H1 (cell line): ENCODE results near the gene CSE1L.

ENCODE experiments used
- FOSL1 ChIP-seq: IDR thresholded peaks from 2 replicates; pipeline ENCODE4 v1.6.1; 2011; ENCODE audit warnings: mild to moderate bottlenecking, low read depth, low read length, moderate library complexity; ENCODE audit not compliant: insufficient read depth
- MAFK ChIP-seq: IDR thresholded peaks from 2 replicates; pipeline ENCODE4 v1.6.1; 2012; ENCODE audit warnings: low read depth, mild to moderate bottlenecking, improper control_type of control experiment, low read length
- PHF8 ChIP-seq: fragments of 200-600 bp; sonication (generic); conservative IDR thresholded peaks from 2 replicates; pipeline ENCODE4 v1.7.1; 2012; ENCODE audit warnings: low read depth, mild to moderate bottlenecking, inconsistent platforms, low read length, moderate library complexity
- POLR2A ChIP-seq, 2 experiments: IDR thresholded peaks; 1 replicate in 1 of 2; 2 replicates in 1 of 2; pipeline ENCODE4 v1.6.1; 2011; ENCODE audit warnings: low read depth in 2 of 2, low read length in 2 of 2, mild to moderate bottlenecking in 2 of 2; ENCODE audit errors: control extremely low read depth in 1 of 2
- RAD21 ChIP-seq, 2 experiments: IDR thresholded peaks in 1 of 2; conservative IDR thresholded peaks in 1 of 2; 2 replicates each; pipeline ENCODE4 v1.6.1; 2011; ENCODE audit warnings: low read depth in 2 of 2, low read length in 2 of 2, improper control_type of control experiment in 1 of 2, inconsistent platforms in 1 of 2, mild to moderate bottlenecking in 1 of 2, moderate library complexity in 1 of 2
- SIN3A ChIP-seq, 2 experiments: IDR thresholded peaks in 1 of 2; conservative IDR thresholded peaks in 1 of 2; 2 replicates each; pipeline ENCODE4 v1.6.1; 2011 to 2012; ENCODE audit warnings: low read length in 2 of 2, improper control_type of control experiment in 1 of 2, low read depth in 1 of 2, mild to moderate bottlenecking in 1 of 2
- SIX5 ChIP-seq: IDR thresholded peaks from 2 replicates; pipeline ENCODE4 v1.6.1; 2011; ENCODE audit warnings: mild to moderate bottlenecking, low read depth, low read length
- TF ChIP-seq, protein P1 (sequence below), 3 experiments: IDR thresholded peaks; 1 replicate in 2 of 3; 2 replicates in 1 of 3; pipeline versions ENCODE4 v1.5.1 to v1.6.1; 2011; ENCODE audit warnings: low read length in 3 of 3, mild to moderate bottlenecking in 3 of 3, inconsistent platforms in 2 of 3, low read depth in 1 of 3, moderate library complexity in 1 of 3; ENCODE audit not compliant: insufficient read depth in 1 of 3; ENCODE audit errors: control extremely low read depth in 1 of 3

- TF ChIP-seq SIN3A (conservative IDR thresholded peaks at IDR 0.05 in 1 of 2, IDR thresholded peaks at IDR 0.05 in 1 of 2; ENCODE audit: low read depth in 1 of 2, low read length in 2 of 2): no peak
- TF ChIP-seq RAD21 (IDR thresholded peaks at IDR 0.05 in 1 of 2, conservative IDR thresholded peaks at IDR 0.05 in 1 of 2; ENCODE audit: low read depth in 2 of 2, low read length in 2 of 2): no peak
- TF ChIP-seq PHF8: no peak
- no peak for TF ChIP-seq FOSL1
- TF ChIP-seq, protein P1, sequence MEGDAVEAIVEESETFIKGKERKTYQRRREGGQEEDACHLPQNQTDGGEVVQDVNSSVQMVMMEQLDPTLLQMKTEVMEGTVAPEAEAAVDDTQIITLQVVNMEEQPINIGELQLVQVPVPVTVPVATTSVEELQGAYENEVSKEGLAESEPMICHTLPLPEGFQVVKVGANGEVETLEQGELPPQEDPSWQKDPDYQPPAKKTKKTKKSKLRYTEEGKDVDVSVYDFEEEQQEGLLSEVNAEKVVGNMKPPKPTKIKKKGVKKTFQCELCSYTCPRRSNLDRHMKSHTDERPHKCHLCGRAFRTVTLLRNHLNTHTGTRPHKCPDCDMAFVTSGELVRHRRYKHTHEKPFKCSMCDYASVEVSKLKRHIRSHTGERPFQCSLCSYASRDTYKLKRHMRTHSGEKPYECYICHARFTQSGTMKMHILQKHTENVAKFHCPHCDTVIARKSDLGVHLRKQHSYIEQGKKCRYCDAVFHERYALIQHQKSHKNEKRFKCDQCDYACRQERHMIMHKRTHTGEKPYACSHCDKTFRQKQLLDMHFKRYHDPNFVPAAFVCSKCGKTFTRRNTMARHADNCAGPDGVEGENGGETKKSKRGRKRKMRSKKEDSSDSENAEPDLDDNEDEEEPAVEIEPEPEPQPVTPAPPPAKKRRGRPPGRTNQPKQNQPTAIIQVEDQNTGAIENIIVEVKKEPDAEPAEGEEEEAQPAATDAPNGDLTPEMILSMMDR (IDR thresholded peaks at IDR 0.05; ENCODE audit: control extremely low read depth in 1 of 3, insufficient read depth in 1 of 3, low read depth in 1 of 3, low read length in 3 of 3): no peak
- no peak for TF ChIP-seq POLR2A (IDR thresholded peaks at IDR 0.05; ENCODE audit: control extremely low read depth in 1 of 2, low read depth in 2 of 2, low read length in 2 of 2)
- TF ChIP-seq SIX5: no peak
- TF ChIP-seq MAFK: no peak
Observed at GRCh38 chr20:49123982-49124381, 77.9 kb downstream of the CSE1L start.
